T-helper 22 cell (primary cell): Measurements from ENCODE around the gene USPL1.

Source experiments
- DNase-seq: peaks from one replicate; pipeline ENCODE4 v3.0.0-alpha.2; 2020; ENCODE audit warnings: low read depth

USPL1 gene

GRCh38 chr13:30697177-30697953, 79.6 kb downstream of the USPL1 start:
- no peak for DNase-seq

GRCh38 chr13:30697996-30698401, 80.3 kb downstream of the USPL1 start:
- no peak for DNase-seq

- DNase-seq, result no peak
Observed at GRCh38 chr13:30698488-30699005, 80.8 kb downstream of the USPL1 start.

GRCh38 chr13:30700364-30700763, 82.6 kb downstream of the USPL1 start:
- DNase-seq, result no peak

- no peak for DNase-seq
Observed at GRCh38 chr13:30702006-30702405, 84.3 kb downstream of the USPL1 start.

- DNase-seq, result no peak
Observed at GRCh38 chr13:30704596-30704995, 86.9 kb downstream of the USPL1 start.

GRCh38 chr13:30705680-30706079, 88.0 kb downstream of the USPL1 start:
- no peak for DNase-seq

- no peak for DNase-seq
Observed at GRCh38 chr13:30708541-30708940, 90.8 kb downstream of the USPL1 start.
